ENCODE results near the gene RHOC.

- TF ChIP-seq, protein P1, sequence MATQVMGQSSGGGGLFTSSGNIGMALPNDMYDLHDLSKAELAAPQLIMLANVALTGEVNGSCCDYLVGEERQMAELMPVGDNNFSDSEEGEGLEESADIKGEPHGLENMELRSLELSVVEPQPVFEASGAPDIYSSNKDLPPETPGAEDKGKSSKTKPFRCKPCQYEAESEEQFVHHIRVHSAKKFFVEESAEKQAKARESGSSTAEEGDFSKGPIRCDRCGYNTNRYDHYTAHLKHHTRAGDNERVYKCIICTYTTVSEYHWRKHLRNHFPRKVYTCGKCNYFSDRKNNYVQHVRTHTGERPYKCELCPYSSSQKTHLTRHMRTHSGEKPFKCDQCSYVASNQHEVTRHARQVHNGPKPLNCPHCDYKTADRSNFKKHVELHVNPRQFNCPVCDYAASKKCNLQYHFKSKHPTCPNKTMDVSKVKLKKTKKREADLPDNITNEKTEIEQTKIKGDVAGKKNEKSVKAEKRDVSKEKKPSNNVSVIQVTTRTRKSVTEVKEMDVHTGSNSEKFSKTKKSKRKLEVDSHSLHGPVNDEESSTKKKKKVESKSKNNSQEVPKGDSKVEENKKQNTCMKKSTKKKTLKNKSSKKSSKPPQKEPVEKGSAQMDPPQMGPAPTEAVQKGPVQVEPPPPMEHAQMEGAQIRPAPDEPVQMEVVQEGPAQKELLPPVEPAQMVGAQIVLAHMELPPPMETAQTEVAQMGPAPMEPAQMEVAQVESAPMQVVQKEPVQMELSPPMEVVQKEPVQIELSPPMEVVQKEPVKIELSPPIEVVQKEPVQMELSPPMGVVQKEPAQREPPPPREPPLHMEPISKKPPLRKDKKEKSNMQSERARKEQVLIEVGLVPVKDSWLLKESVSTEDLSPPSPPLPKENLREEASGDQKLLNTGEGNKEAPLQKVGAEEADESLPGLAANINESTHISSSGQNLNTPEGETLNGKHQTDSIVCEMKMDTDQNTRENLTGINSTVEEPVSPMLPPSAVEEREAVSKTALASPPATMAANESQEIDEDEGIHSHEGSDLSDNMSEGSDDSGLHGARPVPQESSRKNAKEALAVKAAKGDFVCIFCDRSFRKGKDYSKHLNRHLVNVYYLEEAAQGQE (tag by site-specific recombination; IDR thresholded peaks at IDR 0.05): no peak
- TF ChIP-seq, protein P2, sequence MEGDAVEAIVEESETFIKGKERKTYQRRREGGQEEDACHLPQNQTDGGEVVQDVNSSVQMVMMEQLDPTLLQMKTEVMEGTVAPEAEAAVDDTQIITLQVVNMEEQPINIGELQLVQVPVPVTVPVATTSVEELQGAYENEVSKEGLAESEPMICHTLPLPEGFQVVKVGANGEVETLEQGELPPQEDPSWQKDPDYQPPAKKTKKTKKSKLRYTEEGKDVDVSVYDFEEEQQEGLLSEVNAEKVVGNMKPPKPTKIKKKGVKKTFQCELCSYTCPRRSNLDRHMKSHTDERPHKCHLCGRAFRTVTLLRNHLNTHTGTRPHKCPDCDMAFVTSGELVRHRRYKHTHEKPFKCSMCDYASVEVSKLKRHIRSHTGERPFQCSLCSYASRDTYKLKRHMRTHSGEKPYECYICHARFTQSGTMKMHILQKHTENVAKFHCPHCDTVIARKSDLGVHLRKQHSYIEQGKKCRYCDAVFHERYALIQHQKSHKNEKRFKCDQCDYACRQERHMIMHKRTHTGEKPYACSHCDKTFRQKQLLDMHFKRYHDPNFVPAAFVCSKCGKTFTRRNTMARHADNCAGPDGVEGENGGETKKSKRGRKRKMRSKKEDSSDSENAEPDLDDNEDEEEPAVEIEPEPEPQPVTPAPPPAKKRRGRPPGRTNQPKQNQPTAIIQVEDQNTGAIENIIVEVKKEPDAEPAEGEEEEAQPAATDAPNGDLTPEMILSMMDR (tag by site-specific recombination; IDR thresholded peaks at IDR 0.05): no peak
- no peak for TF ChIP-seq ZNF214 (tag by site-specific recombination; IDR thresholded peaks at IDR 0.05; ENCODE audit: borderline replicate concordance)
These were observed 23.0 kb upstream of the RHOC start for GRCh38 chr1:112729909-112730308.

All from HEK293 (cell line).